Endothelial cell of umbilical vein (primary cell): ENCODE measurements around the gene SUGCT. TPM values are rescaled to one million over a fixed set of nuclear protein-coding genes. Genes with fewer than 3 reads are reported as not detected.

Experiments
- BruUV-seq: library from RNA; stranded (reverse); fragments of 400-500 nt; replicated peaks from 2 replicates; lab custom pipeline; 2021; lab: Mats Ljungman, UMichigan
- CTCF ChIA-PET: fragments of 300-600, 350-600 bp; sonication (Branson Sonifier 250); formaldehyde crosslinking; loops from one replicate; lab custom pipeline; 2021; ENCODE audit warnings: antibody characterized with exemption, inconsistent platforms; lab: Charles Lee
- POLR2A ChIA-PET: fragments of 300-600, 350-600 bp; sonication (Branson Sonifier 250); formaldehyde crosslinking; loops from one replicate; lab custom pipeline; 2021; ENCODE audit warnings: antibody characterized with exemption, inconsistent platforms; lab: Charles Lee
- DNase-seq: peaks from one replicate; pipeline ENCODE4 v3.0.0-alpha.2; 2011; ENCODE audit warnings: low read depth, low spot score
- FAIRE-seq: peaks from 2 replicates; lab custom pipeline; 2011; peaks lifted over from hg19 to GRCh38; lab: Jason Lieb, UNC
- H2AFZ ChIP-seq: 2 replicates; pipeline ENCODE4 v1.6.0; 2012; ENCODE audit warnings: low read depth, low read length, control low read depth, inconsistent platforms
- H3K27ac ChIP-seq: 2 replicates; pipeline ENCODE4 v1.5.1; 2011; ENCODE audit warnings: low read depth, mild to moderate bottlenecking, control low read depth, low read length, moderate library complexity; ENCODE audit not compliant: insufficient read depth
- H3K27me3 ChIP-seq, 2 experiments: 2 replicates each; pipeline versions ENCODE4 v1.6.0 to v1.6.1; 2011; ENCODE audit warnings: low read length in 2 of 2, mixed read lengths in 1 of 2; ENCODE audit not compliant: control insufficient read depth in 2 of 2, insufficient read depth in 2 of 2
- H3K36me3 ChIP-seq, 2 experiments: 2 replicates in 1 of 2; 3 replicates in 1 of 2; pipeline ENCODE4 v1.5.1; 2011; ENCODE audit warnings: low read length in 2 of 2, mild to moderate bottlenecking in 1 of 2, moderate library complexity in 1 of 2; ENCODE audit not compliant: control insufficient read depth in 2 of 2, insufficient read depth in 2 of 2; ENCODE audit errors: extremely low read depth in 1 of 2
- H3K4me1 ChIP-seq: 3 replicates; pipeline ENCODE4 v1.5.1; 2011; ENCODE audit warnings: mild to moderate bottlenecking, low read length; ENCODE audit not compliant: control insufficient read depth, insufficient read depth; ENCODE audit errors: extremely low read depth
- H3K4me2 ChIP-seq: 2 replicates; pipeline ENCODE4 v1.6.1; 2011; ENCODE audit warnings: low read length, control low read depth, mixed read lengths; ENCODE audit not compliant: insufficient read depth
- H3K4me3 ChIP-seq, 3 experiments: fragments of 200-600 bp in 1 of 3; sonication (generic), shearing (Covaris generic) in 1 of 3; replicated peaks in 1 of 3; 2 replicates each; pipeline ENCODE4 v1.5.1; 2011 to 2016; ENCODE audit warnings: control low read depth in 3 of 3, low read length in 3 of 3, mild to moderate bottlenecking in 2 of 3, inconsistent platforms in 1 of 3, low read depth in 1 of 3, moderate library complexity in 1 of 3; ENCODE audit not compliant: insufficient read depth in 1 of 3
- H3K79me2 ChIP-seq: 2 replicates; pipeline ENCODE4 v1.6.0; 2012; ENCODE audit warnings: low read length, inconsistent platforms; ENCODE audit not compliant: control insufficient read depth, insufficient read depth
- H3K9ac ChIP-seq: replicated peaks from 2 replicates; pipeline ENCODE3; 2011; ENCODE audit warnings: low read length, control low read depth; ENCODE audit not compliant: insufficient read depth; ENCODE audit errors: extremely low read depth
- H3K9me1 ChIP-seq: replicated peaks from 3 replicates; pipeline ENCODE4 v1.6.0; 2011; ENCODE audit warnings: mild to moderate bottlenecking, low read length; ENCODE audit not compliant: control insufficient read depth, insufficient read depth; ENCODE audit errors: extremely low read depth
- H3K9me3 ChIP-seq: replicated peaks from 2 replicates; pipeline ENCODE4 v1.5.1; 2012; ENCODE audit warnings: low read length, inconsistent platforms; ENCODE audit not compliant: control insufficient read depth, insufficient read depth
- H4K20me1 ChIP-seq: replicated peaks from 2 replicates; pipeline ENCODE3; 2011; ENCODE audit warnings: mild to moderate bottlenecking, low read length; ENCODE audit not compliant: control insufficient read depth, insufficient read depth; ENCODE audit errors: extremely low read depth
- CTCF ChIP-seq, 2 donors: IDR thresholded peaks; 1 replicate in 1 of 2; 2 replicates in 1 of 2; pipeline ENCODE4 v1.5.1; 2011; ENCODE audit warnings: low read length in 2 of 2, mild to moderate bottlenecking in 2 of 2, moderate library complexity in 2 of 2, control low read depth in 1 of 2, inconsistent platforms in 1 of 2, low read depth in 1 of 2; ENCODE audit not compliant: insufficient read depth in 1 of 2; ENCODE audit errors: extremely low read depth in 1 of 2
- EZH2 ChIP-seq: IDR thresholded peaks from 2 replicates; pipeline ENCODE4 v1.6.1; 2012; ENCODE audit warnings: borderline replicate concordance, low read depth, mild to moderate bottlenecking, moderate library complexity, low read length, inconsistent platforms; ENCODE audit not compliant: severe bottlenecking
- GATA2 ChIP-seq: IDR thresholded peaks from 2 replicates; pipeline ENCODE4 v1.7.0; 2011; ENCODE audit warnings: low read depth, mild to moderate bottlenecking, moderate library complexity, mixed read lengths, low read length; ENCODE audit not compliant: insufficient read length, insufficient read depth
- MAX ChIP-seq: IDR thresholded peaks from 2 replicates; pipeline ENCODE4 v1.6.1; 2011; ENCODE audit not compliant: insufficient read depth, insufficient read length
- MYC ChIP-seq: IDR thresholded peaks from one replicate; pipeline ENCODE4 v1.6.1; 2011; ENCODE audit warnings: mild to moderate bottlenecking, low read depth, low read length
- POLR2AphosphoS5 ChIP-seq: IDR thresholded peaks from 2 replicates; pipeline ENCODE4 v1.6.1; 2012; ENCODE audit warnings: low read depth, mild to moderate bottlenecking, control low read depth, low read length, moderate library complexity; ENCODE audit not compliant: insufficient read depth
- dilution Hi-C: fragments of 300-500 bp; cut with MboI; formaldehyde crosslinking; loops from one replicate; pipeline ENCODE4 v1.15.0; 2019; ENCODE audit warnings: low sequenced_read_pairs; ENCODE audit not compliant: extremely low pct_ligation_motif_present
- intact Hi-C: fragments of 100-400 bp; cut with micrococcal nuclease; formaldehyde crosslinking; loops from one replicate; pipeline ENCODE4 v1.10.0; 2022
- polyA plus RNA-seq, 4 experiments: library from polyadenylated mRNA; depleted of rRNA in 3 of 4; stranded (reverse) in 3 of 4; unstranded in 1 of 4; fragments of >200 nt; gene quantifications; 2 replicates each; pipeline versions ENCODE4 v1.2.1 to v1.2.3, GENCODE V29; 2011 to 2012; ENCODE audit warnings: missing spikeins in 1 of 4
- total RNA-seq: library from RNA; stranded (reverse); gene quantifications from 2 replicates; pipeline ENCODE4 v1.2.3, GENCODE V29; 2021

Gene SUGCT
- total and polyA plus RNA-seq, 2 donors (not counting 3 experiments of a cell fraction or from before 2014, with no cell fraction given), result 1.2 to 1.4 TPM

GRCh38 chr7:40202851-40203250 is 68.0 kb downstream of the SUGCT start:
- no peaks in the 10 kb centered on the region for H3K36me3 ChIP-seq
- DNase-seq (no peak), FAIRE-seq (no peak)
- no TSS peak for BruUV-seq
- ChIA-PET POLR2A (no interaction called here), CTCF (interaction anchor here (0.9 to 4.0 kb wide), 2 partner anchors 29 to 1508 kb away, joined by 3 to 14 read pairs; no protein-coding TSS in a partner anchor)
- H3K27me3 ChIP-seq, result no peaks in the 10 kb centered on the region
- no peaks in the 10 kb centered on the region for H3K79me2 ChIP-seq
- intact Hi-C loops, result no loop called here
- H3K27ac ChIP-seq, result no peak overlapping the region
- no peaks in the 10 kb centered on the region for H3K9me3 ChIP-seq
- TF ChIP-seq EZH2 (no peak), MAX (no peak), POLR2AphosphoS5 (no peak), MYC (no peak)
- H2AFZ ChIP-seq, result no peak overlapping the region
- no peak overlapping the region for H3K4me3 ChIP-seq
- dilution Hi-C loops, result no loop called here
- H3K9me1 ChIP-seq, result no peaks in the 10 kb centered on the region
- H3K4me1 ChIP-seq, result peaks cover 2% of the 10 kb centered on the region
- no peaks in the 10 kb centered on the region for H4K20me1 ChIP-seq
- H3K4me2 ChIP-seq, result no peak overlapping the region
- no peak overlapping the region for H3K9ac ChIP-seq

- H3K9me1 ChIP-seq, result no peaks in the 10 kb centered on the region
- H3K4me1 ChIP-seq, result peaks cover 2% of the 10 kb centered on the region
- H3K36me3 ChIP-seq, result no peaks in the 10 kb centered on the region
- no peaks in the 10 kb centered on the region for H3K9me3 ChIP-seq
- DNase-seq (no peak), FAIRE-seq (no peak)
- H3K27me3 ChIP-seq, result no peaks in the 10 kb centered on the region
- no peaks in the 10 kb centered on the region for H3K79me2 ChIP-seq
- no peak overlapping the region for H3K27ac ChIP-seq
- no peak overlapping the region for H2AFZ ChIP-seq
- H3K9ac ChIP-seq, result no peak overlapping the region
- TF ChIP-seq MYC (no peak), CTCF (IDR thresholded peaks at IDR 0.05; ENCODE audit: extremely low read depth in 1 of 2, insufficient read depth in 1 of 2, low read depth in 1 of 2, low read length in 2 of 2) (no peak), GATA2 (no peak)
- ChIA-PET POLR2A (no interaction called here), CTCF (no interaction called here)
- BruUV-seq, result no TSS peak
- dilution Hi-C loops (no loop called here), intact Hi-C loops (no loop called here)
- H3K4me3 ChIP-seq, result no peak overlapping the region
- H3K4me2 ChIP-seq, result no peak overlapping the region
- no peaks in the 10 kb centered on the region for H4K20me1 ChIP-seq
These were observed 69.8 kb downstream of the SUGCT start for GRCh38 chr7:40204581-40204980.
